HTR-8/SVneo (cell line): Measurements from ENCODE around the gene BRCA2.

ENCODE experiments used
- DNase-seq: peaks from one replicate; pipeline ENCODE4 v3.0.0; 2011; ENCODE audit warnings: low spot score, mixed read lengths; ENCODE audit not compliant: insufficient read length
- FAIRE-seq: peaks from 2 replicates; lab custom pipeline; 2011; peaks lifted over from hg19 to GRCh38; lab: Jason Lieb, UNC

The BRCA2 gene

GRCh38 chr13:32425158-32425557, 109.8 kb downstream of the BRCA2 start:
- FAIRE-seq: no peak

DNA sequence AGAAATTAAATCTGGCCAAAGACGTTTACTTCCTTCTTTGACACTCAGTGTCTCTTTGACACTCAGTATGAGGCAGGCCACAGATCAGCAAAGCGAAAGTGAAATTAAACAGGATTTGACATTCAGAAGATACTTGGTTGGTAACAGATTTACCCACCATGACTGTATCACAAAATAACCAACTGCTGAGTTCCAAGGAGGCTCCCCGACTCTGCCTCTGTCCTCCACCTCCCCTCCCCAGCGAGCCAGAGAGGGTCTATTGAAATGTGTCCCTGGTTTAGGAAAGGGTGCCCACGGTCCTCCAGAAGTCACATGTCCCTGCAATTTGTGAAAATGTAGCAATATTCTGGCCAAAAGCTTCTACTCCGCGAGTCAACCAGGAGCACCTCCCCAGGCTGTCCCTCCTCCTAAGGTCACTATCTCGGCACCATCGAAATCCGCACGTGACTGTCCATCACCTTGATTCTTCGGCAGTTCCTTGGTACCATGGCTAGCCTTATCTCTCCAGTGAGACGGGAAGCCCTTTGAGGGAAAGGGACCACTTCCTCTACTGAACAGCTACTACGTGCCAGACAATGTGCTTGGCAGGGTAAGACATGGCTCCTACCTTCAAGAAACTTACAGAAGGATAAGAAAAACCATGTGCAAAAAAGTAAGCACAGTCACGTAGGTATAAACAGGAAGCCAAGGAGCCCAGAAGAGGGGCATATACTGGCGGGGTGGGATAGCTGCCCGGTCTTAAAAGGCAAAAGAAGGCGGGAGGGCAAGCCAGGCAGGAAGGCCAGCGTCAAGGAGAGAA, 111.1 kb downstream of the BRCA2 start:
- no peak for FAIRE-seq
- no peak for DNase-seq

More at GRCh38 chr13:32425158-32425557, 109.8 kb downstream of the BRCA2 start:
- no peak for DNase-seq

DNA sequence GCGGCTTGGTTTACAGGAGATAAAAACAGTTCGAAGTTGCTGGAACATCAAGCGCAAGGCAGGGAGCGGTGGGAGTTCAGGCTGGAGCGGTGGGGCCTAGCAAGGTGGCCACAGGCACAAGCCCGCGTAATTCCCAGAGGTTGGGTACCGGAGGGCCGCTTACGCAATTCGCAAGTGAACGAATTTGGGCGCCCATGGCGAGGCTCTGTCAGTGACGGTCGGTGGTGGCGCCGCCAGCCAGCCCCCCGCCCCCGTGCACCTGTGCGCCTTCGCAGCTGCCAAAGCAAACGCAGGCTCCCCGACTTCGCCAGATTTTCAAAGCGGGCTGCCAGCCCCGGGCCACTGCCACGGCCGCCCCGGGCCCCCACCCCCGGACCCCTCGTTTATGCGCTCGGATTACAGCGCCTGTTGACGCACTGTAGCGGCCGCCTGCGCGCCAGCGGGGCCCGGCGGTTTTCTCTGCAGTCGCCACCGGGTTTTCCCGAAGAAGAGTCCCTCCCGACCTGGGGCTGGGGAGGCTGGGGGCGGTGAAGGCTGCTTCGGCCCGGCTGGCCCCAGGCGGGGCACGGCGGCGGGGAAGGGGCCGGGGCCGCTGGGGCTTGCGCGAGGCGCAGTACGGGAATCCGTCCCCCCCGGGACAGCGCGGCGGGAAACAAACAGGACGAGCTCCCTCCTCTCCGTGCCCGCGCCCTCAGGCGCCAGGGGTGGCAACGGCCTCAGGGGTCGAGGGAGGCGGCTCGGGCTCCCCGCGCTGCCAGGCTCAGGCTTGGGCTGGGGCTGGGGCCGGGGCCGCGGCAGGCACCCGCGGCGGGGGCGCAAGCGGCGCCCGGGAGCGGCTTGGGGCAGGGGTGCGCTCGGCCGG, 111.9 kb downstream of the BRCA2 start:
- FAIRE-seq: no peak
- no peak for DNase-seq

- FAIRE-seq: peak; percentile 72
- peak; percentile 57 for DNase-seq
These were observed 112.7 kb downstream of the BRCA2 start, which contains the start of gene N4BP2L1 for GRCh38 chr13:32427852-32428580. Gene N4BP2L1 (minus strand): TSS chr13:32428130. CDS start chr13:32428082, 48 bp downstream.

DNA sequence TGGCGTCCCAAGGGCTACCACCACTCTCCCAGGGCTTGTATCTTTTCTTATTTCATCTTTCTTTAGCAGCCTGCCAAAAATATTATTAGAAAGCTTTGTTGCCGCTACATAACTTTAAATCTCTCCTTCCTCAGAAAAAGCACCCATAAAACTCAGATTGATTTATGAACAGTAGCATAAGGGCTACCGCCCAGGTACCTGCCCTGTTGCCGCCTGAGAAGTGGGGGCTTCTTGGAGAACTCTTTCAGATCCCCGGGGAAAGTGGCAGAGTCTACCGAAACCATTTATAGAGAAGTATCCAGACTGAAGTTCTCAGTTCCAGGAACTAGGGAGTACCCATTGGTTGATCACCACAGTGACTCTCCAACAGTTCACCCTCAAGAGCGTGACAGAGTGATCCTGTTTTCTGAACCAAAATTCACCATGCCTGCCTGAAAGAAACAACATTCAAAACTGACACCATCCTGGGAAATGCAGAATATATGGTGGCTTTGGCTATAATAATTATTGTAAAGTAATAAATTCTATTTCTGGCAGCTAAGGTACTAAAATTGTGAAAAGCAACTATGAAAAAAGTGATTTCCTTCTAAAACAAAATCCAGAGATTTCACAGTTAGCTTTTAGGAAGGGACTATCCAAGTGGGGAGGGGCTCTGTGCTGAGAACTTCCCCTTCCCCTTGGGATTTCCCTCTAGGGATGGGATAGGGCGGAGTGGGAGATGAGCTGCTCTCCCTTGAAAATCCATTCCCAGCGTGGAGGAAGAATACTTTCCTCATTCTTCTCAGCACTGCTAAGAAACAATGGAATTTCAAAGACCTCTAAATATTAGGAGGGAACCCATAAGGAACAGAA, 113.5 kb downstream of the BRCA2 start:
- FAIRE-seq: no peak

GRCh38 chr13:32429433-32429909, 114.2 kb downstream of the BRCA2 start:
- FAIRE-seq (no peak), DNase-seq (no peak)

More for the DNA sequence above, 113.5 kb downstream of the BRCA2 start:
- DNase-seq: no peak

GRCh38 chr13:32430018-32430747, 114.9 kb downstream of the BRCA2 start:
- FAIRE-seq: no peak
- DNase-seq: no peak

- DNase-seq (no peak), FAIRE-seq (no peak)
These were observed 116.1 kb downstream of the BRCA2 start for GRCh38 chr13:32431361-32431760.

GRCh38 chr13:32432856-32433255, 117.5 kb downstream of the BRCA2 start:
- FAIRE-seq (no peak), DNase-seq (no peak)

DNA sequence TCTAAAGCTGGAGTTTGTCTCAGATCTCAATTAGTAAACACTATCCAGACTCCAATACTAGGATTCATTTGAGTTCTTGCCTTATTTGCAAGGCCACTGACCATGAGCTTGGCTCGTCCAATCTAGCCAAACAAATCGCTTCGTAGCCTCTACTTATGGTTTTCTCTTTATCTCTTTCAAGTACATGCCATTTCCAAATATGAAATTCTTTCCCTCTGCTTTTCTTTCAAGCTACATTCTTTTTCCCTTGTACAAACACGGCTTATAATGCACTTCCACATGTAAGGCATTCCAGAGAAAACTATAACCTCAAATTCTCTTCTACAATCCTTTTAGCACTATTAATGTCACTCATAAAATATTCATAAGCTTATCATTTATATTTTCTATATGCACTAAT, 123.6 kb downstream of the BRCA2 start:
- FAIRE-seq: no peak
- no peak for DNase-seq

- no peak for DNase-seq
- FAIRE-seq: no peak
These were observed 127.8 kb downstream of the BRCA2 start for GRCh38 chr13:32443111-32443510.

DNA sequence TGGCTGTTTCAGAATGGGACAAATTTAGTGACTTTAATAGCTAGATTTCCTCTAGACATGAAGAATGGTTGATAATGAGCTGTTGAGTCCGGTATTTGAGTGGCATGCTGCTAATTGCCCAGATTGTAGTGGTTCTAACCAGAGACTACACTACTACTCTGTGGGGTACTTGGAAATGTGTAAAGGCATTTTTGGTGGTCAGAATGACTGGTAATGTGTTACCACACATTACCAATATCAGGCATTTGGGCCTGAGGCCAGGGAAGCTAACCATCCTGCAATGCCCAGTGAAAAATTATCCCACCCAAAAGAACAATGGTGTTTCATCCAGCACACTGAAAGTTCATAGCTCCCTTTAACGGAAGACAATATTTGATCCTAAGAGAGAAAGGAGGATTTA, 130.2 kb downstream of the BRCA2 start:
- no peak for DNase-seq
- no peak for FAIRE-seq

DNA sequence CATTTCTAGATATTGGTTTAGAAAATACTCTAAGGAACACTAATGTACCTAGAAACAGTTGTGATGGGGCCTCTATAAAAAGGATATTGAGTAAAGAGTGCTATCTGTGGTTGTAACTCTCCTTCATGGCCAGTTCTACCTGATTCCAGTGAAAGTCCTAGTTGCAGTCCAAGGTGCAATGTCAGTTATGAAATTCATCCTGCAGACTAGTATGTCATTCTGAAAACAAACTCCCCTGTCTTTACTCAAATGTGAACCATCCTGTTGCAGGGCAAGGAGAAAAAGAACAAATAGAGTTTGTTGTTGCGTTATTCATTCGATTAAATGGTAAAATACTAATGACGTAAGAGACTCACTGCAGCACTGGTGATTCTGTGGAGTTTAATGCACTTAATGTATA, 130.9 kb downstream of the BRCA2 start:
- DNase-seq (no peak), FAIRE-seq (no peak)

DNA sequence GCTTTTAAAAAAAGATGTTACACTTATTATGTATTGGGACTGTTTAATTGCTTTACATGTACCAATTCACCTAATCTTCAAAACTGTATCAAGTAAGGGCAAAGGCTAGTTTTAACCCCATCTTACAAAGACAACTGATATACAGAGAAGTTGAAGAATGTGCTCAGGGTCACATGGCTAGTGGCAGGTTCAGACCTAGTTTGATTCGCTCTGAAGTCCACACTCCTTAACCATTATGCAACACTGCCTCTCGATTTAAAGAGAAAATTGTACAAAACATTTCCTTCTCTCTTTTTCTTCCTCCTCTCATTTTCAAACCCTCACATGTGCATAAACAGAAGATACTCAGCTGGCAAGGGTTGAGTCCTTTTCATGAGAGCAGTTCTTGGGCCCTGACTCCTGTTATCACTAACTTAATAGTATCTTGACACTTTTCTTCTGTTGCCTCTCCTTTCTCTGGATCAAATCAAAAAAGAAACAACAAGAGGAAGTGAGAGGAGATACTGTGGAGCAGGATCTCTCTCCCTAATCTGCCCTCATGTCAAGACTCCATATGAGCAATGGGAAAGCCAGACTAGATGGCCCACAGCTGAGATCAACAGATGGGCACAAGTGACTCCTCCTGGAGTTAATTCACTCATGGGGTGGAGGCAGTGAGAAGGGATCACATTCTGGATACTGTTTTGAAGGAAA, 131.6 kb downstream of the BRCA2 start:
- DNase-seq (no peak), FAIRE-seq (no peak)

GRCh38 chr13:32447894-32448623, 132.8 kb downstream of the BRCA2 start:
- no peak for FAIRE-seq
- DNase-seq: no peak

GRCh38 chr13:32448972-32449371, 133.7 kb downstream of the BRCA2 start:
- FAIRE-seq: no peak

More at GRCh38 chr13:32448972-32449371, 133.7 kb downstream of the BRCA2 start:
- no peak for DNase-seq
